DOHH2 (cell line): ENCODE measurements around the gene ADAMTS7.
"Not testable (repeated sequence)": the region's sequence is repeated elsewhere in the genome, so short reads cannot be mapped to it uniquely, and the experiment has no call there.

Experiments
- CTCF ChIP-seq: fragments of 200-600 bp; sonication (generic); IDR thresholded peaks from one replicate; pipeline ENCODE4 v1.5.1; 2014; ENCODE audit warnings: antibody characterized with exemption, mild to moderate bottlenecking, low read depth, low read length; ENCODE audit not compliant: poor library complexity, severe bottlenecking
- EZH2phosphoT487 ChIP-seq: fragments of 200-600 bp; sonication (generic); IDR thresholded peaks from 2 replicates; pipeline ENCODE4 v1.6.1; 2017; ENCODE audit warnings: borderline replicate concordance, mild to moderate bottlenecking, antibody characterized with exemption, low read length, moderate library complexity, mixed read lengths

GRCh38 chr15:78753751-78754535 lies 57.3 kb downstream of the ADAMTS7 start:
- TF ChIP-seq CTCF, EZH2phosphoT487: not testable (repeated sequence)
